ENCODE results near the gene CATSPERD. TPM values are rescaled to one million over a fixed set of nuclear protein-coding genes. Genes with fewer than 3 reads are reported as not detected.
A peak's percentile ranks its signal among the peaks of the same experiment; 100 is the strongest.

CATSPERD gene
- total RNA-seq, 1 experiment from 2014 or later, result 0.50 TPM

- DNase-seq (ENCODE audit: low spot score) (peak; percentile 95), ATAC-seq (peak; percentile 56)
- H3K9me3 Mint-ChIP-seq, result no peaks in the 10 kb centered on the region
- peak overlapping the region; percentile 68 for H3K4me3 Mint-ChIP-seq
- no peaks in the 10 kb centered on the region for H3K36me3 Mint-ChIP-seq
- POLR2A ChIA-PET, result no interaction called here
- H3K27ac Mint-ChIP-seq, result no peak overlapping the region
- H3K4me1 Mint-ChIP-seq, result peaks cover 13% of the 10 kb centered on the region
- peaks cover 44% of the 10 kb centered on the region for H3K27me3 Mint-ChIP-seq (ENCODE audit: low read depth)
- TF ChIP-seq FOXK1 (CRISPR knock-in tag; IDR thresholded peaks at IDR 0.05) (peak; percentile 50; the same call in 1 of the 2 replicates), SP1 (CRISPR knock-in tag; conservative IDR thresholded peaks at IDR 0.05) (0 out of 2 replicates have a peak, but pooled peaks have one; percentile 52), ATF3 (CRISPR knock-in tag; conservative IDR thresholded peaks at IDR 0.05) (no peak), GABPB1 (CRISPR knock-in tag; IDR thresholded peaks at IDR 0.05) (0 out of 2 replicates have a peak, but pooled peaks have one; percentile 36), CTCF (IDR thresholded peaks at IDR 0.05) (peak; percentile 61), FOXP1 (CRISPR knock-in tag; IDR thresholded peaks at IDR 0.05; ENCODE audit: borderline replicate concordance) (peak; percentile 53; the same call in 1 of the 2 replicates), ATF2 (CRISPR knock-in tag; IDR thresholded peaks at IDR 0.05; ENCODE audit: borderline replicate concordance, low read depth) (no peak)
- CTCF ChIA-PET, result interaction anchor here (1.9 to 4.1 kb wide), 2 partner anchors 17 to 22 kb away, joined by 18 to 19 read pairs; no protein-coding TSS in a partner anchor
Observed at GRCh38 chr19:5805462-5806132, 85.2 kb downstream of the CATSPERD start.

- ATAC-seq, result no peak; the same call in 1 of the 2 replicates
- ChIA-PET CTCF (interaction anchor here (0.9 to 4.1 kb wide), 6 partner anchors 16 to 216 kb away, joined by 5 to 19 read pairs (median 8); no protein-coding TSS in a partner anchor), POLR2A (interaction anchor here (1.0 kb wide), 1 partner anchor 22 kb away, joined by 4 read pairs; no protein-coding TSS in a partner anchor)
- no peak for TF ChIP-seq FOXJ3 (CRISPR knock-in tag; IDR thresholded peaks at IDR 0.05; ENCODE audit: borderline replicate concordance)
- TF ChIP-seq ATF2 (CRISPR knock-in tag; IDR thresholded peaks at IDR 0.05; ENCODE audit: borderline replicate concordance, low read depth), result no peak
- TF ChIP-seq ZNF121 (CRISPR knock-in tag; IDR thresholded peaks at IDR 0.05), result no peak
- TF ChIP-seq E2F5 (CRISPR knock-in tag; IDR thresholded peaks at IDR 0.05), result no peak
- no peak for TF ChIP-seq FOXK1 (CRISPR knock-in tag; IDR thresholded peaks at IDR 0.05)
- no peak for TF ChIP-seq USF2 (CRISPR knock-in tag; IDR thresholded peaks at IDR 0.05)
- no peak for TF ChIP-seq IRF2 (CRISPR knock-in tag; IDR thresholded peaks at IDR 0.05; ENCODE audit: borderline replicate concordance, low read depth)
- no peak for TF ChIP-seq JUN (CRISPR knock-in tag; IDR thresholded peaks at IDR 0.05)
- no peak; the same call in 1 of the 2 replicates for TF ChIP-seq CTCF (IDR thresholded peaks at IDR 0.05)
- no peak for TF ChIP-seq TEAD4 (CRISPR knock-in tag; IDR thresholded peaks at IDR 0.05)
- no peak for DNase-seq (ENCODE audit: low spot score)
- H3K27me3 Mint-ChIP-seq (ENCODE audit: low read depth), result peaks cover 39% of the 10 kb centered on the region
- no peaks in the 10 kb centered on the region for H3K36me3 Mint-ChIP-seq
- no peaks in the 10 kb centered on the region for H3K9me3 Mint-ChIP-seq
- peaks cover 13% of the 10 kb centered on the region for H3K4me1 Mint-ChIP-seq
- no peak overlapping the region for H3K27ac Mint-ChIP-seq
- peak overlapping the region; percentile 68 for H3K4me3 Mint-ChIP-seq
Observed at GRCh38 chr19:5806133-5806489, 85.7 kb downstream of the CATSPERD start.
